ENCODE measurements around the gene IDH3B. TPM values are rescaled to one million over a fixed set of nuclear protein-coding genes. Genes with fewer than 3 reads are reported as not detected.

Gene IDH3B
- total and polyA plus RNA-seq, 2 of the 13 experiments (the other 11 are each of a cell fraction or from before 2014, with no cell fraction given) = 215 to 254 TPM

- TF ChIP-seq ZNF572 (CRISPR knock-in tag; IDR thresholded peaks at IDR 0.05) (no peak), ZNF577 (CRISPR knock-in tag; IDR thresholded peaks at IDR 0.05; ENCODE audit: borderline replicate concordance, low read depth) (peak; percentile 30; the same call in 1 of the 2 replicates), MAF1 (CRISPR knock-in tag; IDR thresholded peaks at IDR 0.05; ENCODE audit: borderline replicate concordance) (no peak), FOXA3 (CRISPR knock-in tag; IDR thresholded peaks at IDR 0.05) (peak; percentile 86), AHDC1 (CRISPR knock-in tag; IDR thresholded peaks at IDR 0.05; ENCODE audit: borderline replicate concordance) (0 out of 2 replicates have a peak, but pooled peaks have one; percentile 18), U2AF1 (optimal IDR thresholded peaks at IDR 0.05; ENCODE audit: low read depth, low read length) (peak; percentile 56), RNF219 (CRISPR knock-in tag; IDR thresholded peaks at IDR 0.05) (no peak), ZSCAN21 (CRISPR knock-in tag; IDR thresholded peaks at IDR 0.05; ENCODE audit: borderline replicate concordance) (peak; percentile 87), GTF3A (CRISPR knock-in tag; conservative IDR thresholded peaks at IDR 0.05) (peak; percentile 75; the same call in 1 of the 2 replicates)
- TF ChIP-seq, protein P1, sequence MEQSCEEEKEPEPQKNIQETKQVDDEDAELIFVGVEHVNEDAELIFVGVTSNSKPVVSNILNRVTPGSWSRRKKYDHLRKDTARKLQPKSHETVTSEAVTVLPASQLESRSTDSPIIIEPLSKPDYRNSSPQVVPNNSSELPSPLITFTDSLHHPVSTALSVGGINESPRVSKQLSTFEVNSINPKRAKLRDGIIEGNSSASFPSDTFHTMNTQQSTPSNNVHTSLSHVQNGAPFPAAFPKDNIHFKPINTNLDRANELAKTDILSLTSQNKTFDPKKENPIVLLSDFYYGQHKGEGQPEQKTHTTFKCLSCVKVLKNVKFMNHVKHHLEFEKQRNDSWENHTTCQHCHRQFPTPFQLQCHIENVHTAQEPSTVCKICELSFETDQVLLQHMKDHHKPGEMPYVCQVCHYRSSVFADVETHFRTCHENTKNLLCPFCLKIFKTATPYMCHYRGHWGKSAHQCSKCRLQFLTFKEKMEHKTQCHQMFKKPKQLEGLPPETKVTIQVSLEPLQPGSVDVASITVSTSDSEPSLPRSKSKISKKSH (CRISPR knock-in tag; IDR thresholded peaks at IDR 0.05; ENCODE audit: borderline replicate concordance) = peak; percentile 82; the same call in 1 of the 2 replicates
- TF ChIP-seq, protein P2, sequence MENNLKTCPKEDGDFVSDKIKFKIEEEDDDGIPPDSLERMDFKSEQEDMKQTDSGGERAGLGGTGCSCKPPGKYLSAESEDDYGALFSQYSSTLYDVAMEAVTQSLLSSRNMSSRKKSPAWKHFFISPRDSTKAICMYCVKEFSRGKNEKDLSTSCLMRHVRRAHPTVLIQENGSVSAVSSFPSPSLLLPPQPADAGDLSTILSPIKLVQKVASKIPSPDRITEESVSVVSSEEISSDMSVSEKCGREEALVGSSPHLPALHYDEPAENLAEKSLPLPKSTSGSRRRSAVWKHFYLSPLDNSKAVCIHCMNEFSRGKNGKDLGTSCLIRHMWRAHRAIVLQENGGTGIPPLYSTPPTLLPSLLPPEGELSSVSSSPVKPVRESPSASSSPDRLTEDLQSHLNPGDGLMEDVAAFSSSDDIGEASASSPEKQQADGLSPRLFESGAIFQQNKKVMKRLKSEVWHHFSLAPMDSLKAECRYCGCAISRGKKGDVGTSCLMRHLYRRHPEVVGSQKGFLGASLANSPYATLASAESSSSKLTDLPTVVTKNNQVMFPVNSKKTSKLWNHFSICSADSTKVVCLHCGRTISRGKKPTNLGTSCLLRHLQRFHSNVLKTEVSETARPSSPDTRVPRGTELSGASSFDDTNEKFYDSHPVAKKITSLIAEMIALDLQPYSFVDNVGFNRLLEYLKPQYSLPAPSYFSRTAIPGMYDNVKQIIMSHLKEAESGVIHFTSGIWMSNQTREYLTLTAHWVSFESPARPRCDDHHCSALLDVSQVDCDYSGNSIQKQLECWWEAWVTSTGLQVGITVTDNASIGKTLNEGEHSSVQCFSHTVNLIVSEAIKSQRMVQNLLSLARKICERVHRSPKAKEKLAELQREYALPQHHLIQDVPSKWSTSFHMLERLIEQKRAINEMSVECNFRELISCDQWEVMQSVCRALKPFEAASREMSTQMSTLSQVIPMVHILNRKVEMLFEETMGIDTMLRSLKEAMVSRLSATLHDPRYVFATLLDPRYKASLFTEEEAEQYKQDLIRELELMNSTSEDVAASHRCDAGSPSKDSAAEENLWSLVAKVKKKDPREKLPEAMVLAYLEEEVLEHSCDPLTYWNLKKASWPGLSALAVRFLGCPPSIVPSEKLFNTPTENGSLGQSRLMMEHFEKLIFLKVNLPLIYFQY (CRISPR knock-in tag; IDR thresholded peaks at IDR 0.05; ENCODE audit: borderline replicate concordance) = 0 out of 2 replicates have a peak, but pooled peaks have one; percentile 26
These were observed at the start of gene IDH3B (continued) for GRCh38 chr20:2663887-2664719.

Measured in HepG2 (cell line).